GM21528 (cell line): ENCODE data around the gene RPS19BP1.

Experiments
- ATAC-seq: cut with Tn5 transposase; IDR thresholded peaks from one replicate; pipeline ENCODE4 v1.9.1; 2021; ENCODE audit warnings: mild to moderate bottlenecking, moderate library complexity; ENCODE audit not compliant: unreplicated experiment, low FRiP score

The RPS19BP1 gene

DNA sequence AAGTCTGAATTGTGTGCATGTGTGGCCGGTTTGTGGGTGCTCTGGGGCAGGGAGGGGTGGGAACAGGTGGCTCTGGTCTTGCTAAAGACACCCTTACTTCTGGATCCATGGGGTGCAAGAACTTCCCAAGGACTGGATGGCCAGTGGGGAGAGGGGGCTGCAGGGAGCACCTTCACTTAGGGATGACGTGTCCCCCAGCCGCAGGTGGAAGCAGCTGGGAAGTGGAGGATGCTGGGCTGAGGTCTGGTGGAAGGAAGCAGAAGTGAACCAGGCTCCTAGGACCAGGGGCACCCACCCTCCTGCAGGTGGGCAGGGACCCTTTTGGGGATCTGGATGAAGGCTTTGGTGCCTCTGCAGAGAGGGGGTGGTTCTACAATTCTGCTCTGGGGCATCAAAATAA lies 40.4 kb downstream of the RPS19BP1 start:
- ATAC-seq, result no peak

DNA sequence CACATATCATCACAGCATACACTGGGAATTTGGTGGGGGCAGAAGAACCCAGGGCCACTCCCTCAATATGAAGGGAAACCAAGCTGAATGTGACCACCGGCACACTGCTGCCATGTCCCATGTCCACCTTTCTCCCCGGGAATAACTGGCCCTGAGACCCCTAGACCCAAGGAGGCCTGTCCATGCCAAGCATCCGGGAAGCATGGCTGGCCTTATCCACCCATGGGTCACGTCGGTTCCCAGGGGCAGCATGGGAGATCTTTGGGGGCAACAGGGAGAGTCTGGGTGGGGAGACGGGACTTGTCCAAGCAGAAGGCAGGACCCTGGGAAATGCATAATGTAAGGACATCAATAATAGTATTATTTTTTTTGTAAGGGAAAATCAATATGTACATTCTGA lies 40.9 kb downstream of the RPS19BP1 start:
- no peak for ATAC-seq

DNA sequence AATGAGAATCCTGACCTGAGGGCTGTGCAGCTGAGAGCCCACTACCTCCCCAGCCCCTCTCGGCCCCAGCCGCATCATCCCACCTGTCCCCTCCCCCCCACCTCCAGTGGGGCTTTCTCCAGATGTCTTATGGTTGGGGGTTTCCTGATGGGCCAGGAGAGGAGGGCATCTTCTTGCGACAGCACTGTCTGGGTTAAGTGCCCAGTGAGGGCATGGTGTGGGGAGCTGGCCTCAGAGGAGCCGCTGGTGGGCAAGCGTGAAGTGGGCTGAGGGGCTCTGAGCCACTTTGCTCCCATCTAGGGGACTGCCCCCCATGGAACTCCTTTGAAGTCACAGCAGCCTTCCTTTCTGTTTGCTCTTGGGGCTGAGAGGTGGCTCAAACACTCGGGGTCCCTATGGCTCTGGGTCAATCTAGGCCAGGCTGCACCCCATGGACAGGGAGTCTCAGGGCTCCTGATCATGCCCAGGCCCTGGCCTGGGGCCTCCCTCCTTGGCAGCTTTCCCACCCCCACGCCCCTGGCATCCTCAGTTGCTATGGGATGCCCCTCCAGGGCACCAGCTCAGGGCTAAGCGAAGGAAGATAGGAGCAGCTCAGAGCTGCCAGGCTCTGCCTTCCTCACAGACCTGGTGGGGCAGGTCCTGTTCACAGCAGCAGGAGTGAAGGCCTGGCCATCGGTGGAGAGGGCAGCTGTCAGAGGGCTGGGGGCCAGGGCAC lies 41.4 kb downstream of the RPS19BP1 start:
- ATAC-seq, result no peak

DNA sequence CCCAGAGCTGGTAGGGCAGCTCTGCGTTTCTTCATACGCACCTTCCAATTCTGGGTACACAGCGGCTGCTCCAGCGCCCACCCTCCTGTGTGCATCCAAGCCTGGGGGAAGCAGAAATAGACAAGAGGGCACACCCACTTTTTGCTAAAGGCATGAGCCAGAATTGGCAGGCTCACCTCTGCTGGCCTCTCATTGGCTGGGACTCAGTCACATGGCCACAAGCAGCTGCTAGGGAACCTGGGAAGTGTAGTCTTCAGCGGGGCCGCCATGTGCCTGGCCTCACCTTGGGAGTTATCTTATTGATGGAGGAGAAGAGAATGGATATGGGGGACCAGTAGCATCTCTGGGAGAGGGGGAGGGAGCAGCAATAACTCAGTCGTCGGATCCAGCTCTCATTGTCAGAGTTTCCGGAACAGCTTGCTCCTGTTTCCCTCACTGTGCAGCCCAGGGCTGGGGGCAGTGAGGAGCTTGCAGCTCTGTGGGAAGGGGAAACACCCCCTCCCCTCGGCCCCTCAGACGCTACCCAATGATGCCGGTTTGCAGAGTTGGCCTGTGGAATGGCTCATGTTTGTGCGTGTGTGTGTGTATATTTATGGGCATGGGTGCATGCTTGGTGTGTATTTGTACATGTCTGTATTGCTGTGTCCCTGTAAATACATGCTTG lies 42.3 kb downstream of the RPS19BP1 start:
- no peak for ATAC-seq

DNA sequence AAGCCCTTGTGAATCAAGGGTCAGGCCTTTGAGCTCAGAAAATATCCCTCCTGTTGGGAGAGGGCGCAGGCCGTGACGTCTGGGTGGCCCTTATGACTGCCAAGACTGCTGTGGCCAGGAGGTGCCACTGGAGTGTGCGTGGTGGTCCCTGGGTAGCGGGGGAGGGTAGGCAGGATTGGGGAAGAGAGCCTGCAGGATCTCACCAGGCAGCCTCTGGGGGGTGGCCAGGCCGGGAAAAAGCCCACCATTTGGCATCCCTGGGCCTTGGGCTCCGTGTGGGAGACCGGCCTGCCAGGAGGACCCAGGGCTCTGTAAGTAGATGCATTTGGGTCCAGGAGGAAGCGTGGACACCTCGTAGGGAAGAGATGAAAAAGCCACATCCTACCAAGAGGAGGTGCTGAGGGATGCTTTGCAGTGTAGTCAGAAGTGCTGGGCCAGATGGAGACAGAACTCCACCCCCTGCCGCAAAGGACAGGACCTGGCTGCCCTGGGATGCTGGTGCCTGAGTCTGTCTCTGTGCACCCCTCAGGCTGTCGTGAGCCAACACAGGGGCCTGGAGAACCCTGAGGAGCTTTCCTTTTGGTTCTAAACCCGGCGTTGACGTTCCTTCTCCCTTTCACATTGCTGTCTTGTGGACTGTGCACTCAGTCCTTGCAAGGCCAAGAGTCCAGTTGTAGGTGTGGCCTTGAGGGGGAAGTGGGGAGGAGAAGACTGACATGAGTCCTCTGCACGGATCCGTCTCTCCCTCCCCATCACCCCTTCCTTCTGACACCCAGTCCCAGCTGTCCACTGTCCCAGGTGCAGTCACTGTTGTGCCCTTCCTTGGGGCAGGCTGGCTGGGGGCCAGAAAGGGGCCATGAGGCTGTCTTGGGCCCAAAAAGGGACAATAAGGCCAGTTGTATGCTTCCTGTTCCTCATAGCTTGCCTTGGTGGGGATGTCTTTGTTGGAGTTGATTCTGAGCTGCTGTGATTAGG lies 43.2 kb downstream of the RPS19BP1 start:
- ATAC-seq, result no peak

DNA sequence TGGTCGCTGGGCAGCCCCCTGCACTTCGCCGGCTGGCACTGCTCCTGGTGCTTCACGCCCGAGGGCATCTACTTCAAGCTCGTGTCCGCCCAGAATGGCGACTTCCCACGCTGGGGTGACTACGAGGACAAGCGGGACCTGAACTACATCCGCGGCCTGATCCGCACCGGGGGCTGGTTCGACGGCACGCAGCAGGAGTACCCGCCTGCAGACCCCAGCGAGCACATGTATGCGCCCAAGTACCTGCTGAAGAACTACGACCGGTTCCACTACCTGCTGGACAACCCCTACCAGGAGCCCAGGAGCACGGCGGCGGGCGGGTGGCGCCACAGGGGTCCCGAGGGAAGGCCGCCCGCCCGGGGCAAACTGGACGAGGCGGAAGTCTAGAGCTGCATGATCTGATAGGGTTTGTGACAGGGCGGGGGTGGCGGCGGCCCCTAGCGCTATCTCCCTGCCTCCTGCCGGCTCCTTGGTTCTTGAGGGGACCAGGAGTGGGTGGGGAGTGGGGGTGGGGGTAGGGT lies 43.9 kb downstream of the RPS19BP1 start:
- ATAC-seq, result no peak

DNA sequence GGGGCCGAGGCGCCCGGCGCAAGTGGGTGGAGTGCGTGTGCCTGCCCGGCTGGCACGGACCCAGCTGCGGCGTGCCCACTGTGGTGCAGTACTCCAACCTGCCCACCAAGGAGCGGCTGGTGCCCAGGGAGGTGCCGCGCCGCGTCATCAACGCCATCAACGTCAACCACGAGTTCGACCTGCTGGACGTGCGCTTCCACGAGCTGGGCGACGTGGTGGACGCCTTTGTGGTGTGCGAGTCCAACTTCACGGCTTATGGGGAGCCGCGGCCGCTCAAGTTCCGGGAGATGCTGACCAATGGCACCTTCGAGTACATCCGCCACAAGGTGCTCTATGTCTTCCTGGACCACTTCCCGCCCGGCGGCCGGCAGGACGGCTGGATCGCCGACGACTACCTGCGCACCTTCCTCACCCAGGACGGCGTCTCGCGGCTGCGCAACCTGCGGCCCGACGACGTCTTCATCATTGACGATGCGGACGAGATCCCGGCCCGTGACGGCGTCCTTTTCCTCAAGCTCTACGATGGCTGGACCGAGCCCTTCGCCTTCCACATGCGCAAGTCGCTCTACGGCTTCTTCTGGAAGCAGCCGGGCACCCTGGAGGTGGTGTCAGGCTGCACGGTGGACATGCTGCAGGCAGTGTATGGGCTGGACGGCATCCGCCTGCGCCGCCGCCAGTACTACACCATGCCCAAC lies 44.6 kb downstream of the RPS19BP1 start:
- no peak for ATAC-seq

DNA sequence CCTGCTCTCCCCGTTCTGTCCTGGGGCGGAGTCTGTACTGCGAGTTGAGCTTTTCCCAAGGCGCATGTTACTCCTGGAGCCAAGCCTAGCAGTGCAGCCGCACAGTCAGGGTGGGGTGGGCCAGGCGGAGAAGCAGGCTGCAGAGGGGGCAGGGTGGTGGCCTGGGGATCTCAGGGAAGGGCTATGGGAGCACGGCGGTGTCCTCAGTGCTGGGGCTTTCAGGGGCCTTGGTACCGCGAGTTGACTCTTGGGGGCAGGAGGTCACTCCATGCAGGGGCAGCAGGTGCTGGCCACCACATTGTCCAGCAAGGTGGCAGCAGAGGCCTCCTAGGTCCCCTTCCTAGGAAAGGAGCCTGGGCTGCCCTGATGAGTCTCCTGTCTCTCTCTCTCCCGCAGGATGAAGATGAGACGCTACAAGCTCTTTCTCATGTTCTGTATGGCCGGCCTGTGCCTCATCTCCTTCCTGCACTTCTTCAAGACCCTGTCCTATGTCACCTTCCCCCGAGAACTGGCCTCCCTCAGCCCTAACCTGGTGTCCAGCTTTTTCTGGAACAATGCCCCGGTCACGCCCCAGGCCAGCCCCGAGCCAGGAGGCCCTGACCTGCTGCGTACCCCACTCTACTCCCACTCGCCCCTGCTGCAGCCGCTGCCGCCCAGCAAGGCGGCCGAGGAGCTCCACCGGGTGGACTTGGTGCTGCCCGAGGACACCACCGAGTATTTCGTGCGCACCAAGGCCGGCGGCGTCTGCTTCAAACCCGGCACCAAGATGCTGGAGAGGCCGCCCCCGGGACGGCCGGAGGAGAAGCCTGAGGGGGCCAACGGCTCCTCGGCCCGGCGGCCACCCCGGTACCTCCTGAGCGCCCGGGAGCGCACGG lies 45.4 kb downstream of the RPS19BP1 start:
- ATAC-seq, result no peak

DNA sequence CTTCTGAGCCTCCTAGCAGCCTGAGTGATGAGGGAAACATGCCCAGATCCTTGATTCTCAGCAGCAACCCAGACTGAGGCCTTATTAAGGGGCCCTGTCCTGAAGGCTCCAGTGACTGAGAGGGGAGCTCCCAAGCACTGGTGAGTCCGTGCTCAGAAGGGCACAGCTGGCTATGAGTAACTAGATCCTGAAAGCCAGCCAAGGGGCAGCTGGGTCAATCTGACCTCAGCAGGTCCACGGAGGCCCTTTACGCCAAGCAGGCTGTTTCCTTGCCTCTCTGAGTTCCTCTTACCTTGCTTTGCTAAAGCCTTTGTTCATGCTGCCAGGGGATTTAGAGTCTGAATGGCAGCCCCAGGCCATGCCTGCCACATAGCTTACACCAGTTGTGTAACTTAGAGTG lies 49.8 kb downstream of the RPS19BP1 start:
- ATAC-seq, result no peak

DNA sequence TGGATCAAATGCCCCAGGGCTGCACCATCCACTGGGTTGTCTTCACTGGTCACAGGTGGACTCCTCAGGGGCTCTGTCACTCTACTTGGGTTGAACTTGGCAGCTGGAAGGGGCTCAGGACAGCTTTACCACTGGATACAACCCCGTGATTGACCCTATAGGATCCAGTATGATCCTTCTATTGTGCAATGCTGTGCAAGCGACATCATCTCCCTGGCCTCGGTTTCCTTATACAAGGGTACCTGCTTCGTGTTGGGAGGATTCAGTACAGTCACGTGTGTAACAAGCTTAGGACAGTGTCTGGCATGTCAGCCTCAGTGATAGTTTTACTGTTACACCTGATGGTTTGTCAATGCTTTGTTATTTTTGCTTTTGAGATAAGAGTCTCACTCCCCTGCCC lies 51.0 kb downstream of the RPS19BP1 start:
- no peak for ATAC-seq

DNA sequence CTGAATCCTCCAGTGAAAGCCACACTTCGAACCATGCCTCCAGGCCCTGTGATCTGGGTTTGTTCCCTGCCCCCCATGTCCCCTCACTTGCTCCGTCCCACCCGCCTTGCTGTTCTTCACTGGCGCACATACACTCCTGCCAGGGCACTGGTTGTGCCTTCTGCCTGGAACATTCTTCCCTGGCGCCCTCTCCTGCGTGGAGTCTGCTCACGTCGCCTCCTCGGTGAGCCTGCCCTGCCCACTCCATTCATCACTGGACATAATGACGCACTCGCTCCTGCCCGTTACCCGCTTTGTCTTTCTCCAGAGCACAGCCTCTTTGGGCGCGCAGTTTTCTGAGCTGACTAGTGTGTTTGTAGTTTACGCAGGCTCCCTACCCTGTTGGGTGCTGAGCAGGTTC lies 51.5 kb downstream of the RPS19BP1 start:
- ATAC-seq, result no peak

DNA sequence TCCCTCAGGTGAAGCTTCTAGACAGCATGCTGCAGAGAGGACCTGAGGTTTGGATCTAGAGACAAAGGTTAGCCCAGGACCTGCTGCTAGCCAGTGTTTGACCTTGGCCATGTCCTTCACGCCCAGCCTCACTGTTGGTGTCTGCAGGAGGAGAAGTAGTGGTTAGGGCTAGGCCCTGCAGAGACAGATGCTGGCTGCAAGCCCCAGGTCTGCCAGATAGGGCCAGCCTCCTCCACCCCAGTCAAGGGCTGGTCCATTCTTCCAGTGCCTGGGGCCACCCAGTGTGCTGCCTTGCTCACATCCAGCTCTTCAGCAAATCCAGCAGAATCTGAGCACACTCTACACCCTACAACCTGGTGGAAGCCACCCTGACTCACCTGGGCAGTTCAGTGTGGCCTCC lies 52.0 kb downstream of the RPS19BP1 start:
- no peak for ATAC-seq

DNA sequence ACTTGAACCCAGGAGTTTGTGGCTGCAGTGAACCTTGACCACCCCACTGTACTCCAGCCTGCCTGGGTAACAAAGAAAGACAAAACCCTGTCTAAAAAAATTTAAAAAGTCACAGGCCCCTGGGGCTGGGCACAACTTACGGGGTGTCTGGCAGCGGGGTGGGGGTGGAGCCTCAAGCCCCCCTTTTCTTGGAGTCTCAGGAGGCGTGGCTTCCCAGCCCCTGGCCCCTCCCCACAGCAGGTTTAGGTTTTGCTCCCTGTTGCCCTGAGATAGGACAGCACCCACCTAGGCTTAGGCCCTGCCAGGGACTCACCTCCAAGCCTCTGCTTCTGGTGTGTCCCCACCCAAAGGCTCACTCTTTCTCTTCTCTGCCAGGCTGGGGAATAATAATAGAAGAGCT lies 53.3 kb downstream of the RPS19BP1 start:
- no peak for ATAC-seq
